Uterus (tissue), 4 donors: ENCODE data around the gene SOX15. TPM values are rescaled to one million over a fixed set of nuclear protein-coding genes. Genes with fewer than 3 reads are reported as not detected.

Source experiments
- DNase-seq, 2 donors: peaks; one replicate each; pipeline ENCODE4 v3.0.0-alpha.2; 2019 to 2020
- H3K27ac ChIP-seq, 2 donors: fragments of 200-600 bp; sonication (generic); 1 replicate in 1 of 2; 2 replicates in 1 of 2; pipeline ENCODE4 v1.5.1; 2016 to 2018
- H3K27me3 ChIP-seq, 2 donors: fragments of 200-600 bp; sonication (generic); one replicate each; pipeline ENCODE4 v1.5.1; 2018 to 2019; ENCODE audit warnings: control low read depth in 1 of 2
- H3K36me3 ChIP-seq, 2 donors: fragments of 200-600 bp; sonication (generic); one replicate each; pipeline ENCODE4 v1.5.1; 2019; ENCODE audit warnings: control low read depth in 1 of 2
- H3K4me1 ChIP-seq, 2 donors: fragments of 200-600 bp; sonication (generic); one replicate each; pipeline ENCODE4 v1.5.1; 2018 to 2019; ENCODE audit warnings: control low read depth in 1 of 2
- H3K4me3 ChIP-seq, 2 donors: fragments of 200-600 bp; sonication (generic); 1 replicate in 1 of 2; 2 replicates in 1 of 2; pipeline ENCODE4 v1.5.1; 2018 to 2019; ENCODE audit warnings: mild to moderate bottlenecking in 1 of 2
- H3K9me3 ChIP-seq, 2 donors: fragments of 200-600 bp; sonication (generic); one replicate each; pipeline ENCODE4 v1.5.1; 2019; ENCODE audit warnings: control low read depth in 1 of 2
- CTCF ChIP-seq, 4 experiments: fragments of 200-600 bp in 2 of 4; fragments of 450-650 bp in 2 of 4; sonication (generic) in 2 of 4; IDR thresholded peaks; one replicate each; pipeline ENCODE4 v1.5.1; 2016 to 2019; ENCODE audit warnings: antibody characterized with exemption in 4 of 4, mild to moderate bottlenecking in 2 of 4, moderate library complexity in 1 of 4
- POLR2A ChIP-seq, 2 donors: fragments of 450-650 bp; IDR thresholded peaks; one replicate each; pipeline ENCODE4 v1.6.1; 2016; ENCODE audit warnings: antibody characterized with exemption in 2 of 2, mild to moderate bottlenecking in 1 of 2, moderate library complexity in 1 of 2
- intact Hi-C: fragments of 100-400 bp; cut with DNase I; formaldehyde crosslinking; loops from one replicate; pipeline ENCODE4 v1.15.1; 2023; ENCODE audit warnings: low total_unique reads
- small RNA-seq: library from RNA; depleted of rRNA; stranded (forward); fragments of <200 nt; gene quantifications from one replicate; pipeline ENCODE3, GENCODE V24; 2016
- total RNA-seq, 4 donors: library from RNA; depleted of rRNA in 3 of 4; stranded (reverse); fragments of >200 nt in 3 of 4; gene quantifications; one replicate each; pipeline versions ENCODE4 v1.1.0 to v1.2.4, GENCODE V29; 2014 to 2023
- donor health status: DM: yes; HTN: yes; CAD: no.

Gene SOX15
- total RNA-seq, 4 donors from 2014 or later, result 1.0 to 7.3 (median 1.1) TPM; not detected in 1

DNA sequence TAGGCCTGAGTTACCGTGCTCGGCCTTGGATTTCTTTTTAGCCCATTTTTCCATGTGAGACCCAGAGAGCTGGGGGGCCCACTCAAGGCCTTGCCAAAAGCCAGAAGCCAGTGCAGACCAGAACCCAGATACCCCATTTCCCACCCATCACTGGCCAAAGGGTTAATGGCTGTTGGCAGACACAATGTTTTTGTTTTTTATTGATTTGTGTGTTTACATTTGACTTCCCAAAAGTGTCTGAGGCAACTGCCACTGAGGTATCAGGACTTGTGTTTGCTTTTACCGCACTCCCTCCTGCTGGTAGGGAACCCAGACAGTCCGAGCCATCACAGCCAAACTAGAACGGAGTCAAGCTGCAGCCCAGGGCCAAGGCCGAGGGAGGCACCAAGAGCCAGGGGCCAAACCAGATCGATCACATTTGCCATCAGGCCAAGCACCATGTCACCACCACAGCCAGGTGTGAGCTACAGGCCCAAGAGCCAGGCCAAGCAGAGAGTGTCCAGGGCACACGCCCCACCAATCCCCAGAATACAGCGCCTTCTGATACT, 48.7 kb downstream of the SOX15 start:
- Histone ChIP-seq H3K4me3 (no peak overlapping the region), H3K36me3 (no peaks in the 10 kb centered on the region), H3K9me3 (no peaks in the 10 kb centered on the region), H3K27me3 (no peaks in the 10 kb centered on the region), H3K27ac (no peak overlapping the region), H3K4me1 (no peaks in the 10 kb centered on the region)
- DNase-seq, result no peak
- intact Hi-C loops, result no loop called here
- TF ChIP-seq CTCF (IDR thresholded peaks at IDR 0.05) (no peak), POLR2A (IDR thresholded peaks at IDR 0.05) (no peak)

DNA sequence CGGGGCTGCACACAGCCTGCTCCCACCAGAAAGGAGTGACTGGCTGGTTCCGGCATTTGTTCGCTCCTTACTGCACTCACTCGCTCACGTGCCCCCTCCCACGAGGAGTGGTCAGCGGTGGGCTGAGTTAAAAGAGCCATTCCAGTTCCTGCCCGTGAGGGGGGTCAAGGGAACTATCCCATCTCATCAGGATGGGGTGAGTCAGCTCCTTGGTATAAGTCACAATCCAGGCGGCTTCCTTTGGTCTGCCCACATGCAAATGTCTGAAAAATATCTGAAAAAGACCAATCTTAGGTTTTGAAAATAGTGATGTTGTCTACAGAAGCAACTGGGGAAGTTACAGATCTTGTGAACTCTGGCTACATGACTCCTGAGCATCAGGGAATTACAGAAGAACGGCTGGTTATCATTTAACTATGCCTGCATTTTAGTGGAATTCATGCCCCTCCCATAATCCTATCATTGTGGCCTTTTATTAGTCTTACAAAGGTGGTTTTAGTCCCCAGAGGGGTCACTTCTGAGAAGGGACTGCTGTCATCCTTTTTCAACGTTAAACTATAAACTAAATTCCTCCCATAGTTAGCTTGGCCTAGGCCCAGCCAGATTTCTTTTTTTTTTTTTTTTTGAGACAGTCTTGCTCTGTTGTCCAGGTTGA, 50.9 kb downstream of the SOX15 start:
- TF ChIP-seq POLR2A (IDR thresholded peaks at IDR 0.05), result no peak
- TF ChIP-seq CTCF (IDR thresholded peaks at IDR 0.05), result no peak
- no peaks in the 10 kb centered on the region for H3K4me1 ChIP-seq
- intact Hi-C loops, result no loop called here
- DNase-seq, result no peak
- H3K4me3 ChIP-seq, result no peak overlapping the region
- H3K36me3 ChIP-seq, result no peaks in the 10 kb centered on the region
- no peaks in the 10 kb centered on the region for H3K27me3 ChIP-seq
- no peaks in the 10 kb centered on the region for H3K9me3 ChIP-seq
- H3K27ac ChIP-seq, result no peak overlapping the region

Small RNAs within 50 kb of the gene (small RNA-seq; reads per million reads assigned to genes)
- not detected for gene CD68
- gene SNORA48, result not detected
- gene SNORD10, result not detected

Other genes with a start within 250 kb of the SOX15 start
- 10 to 100 TPM in 1 of 4 donors, 1 to 10 TPM in 3; 2.6 to 14.7 (median 7.2) TPM for gene KCTD11, start 237.9 kb downstream of the SOX15 start, total RNA-seq
- not detected for gene TMEM95, start 234.9 kb downstream of the SOX15 start, total RNA-seq
- 1 to 10 TPM in 3 of 4 donors, under 1 TPM in 1; 0.26 to 9.2 (median 1.8) TPM for gene TNK1, start 209.0 kb downstream of the SOX15 start, total RNA-seq
- 10 to 100 TPM in 3 of 4 donors, under 1 TPM in 1; 0.77 to 42.6 (median 17.6) TPM for gene PLSCR3, start 195.6 kb downstream of the SOX15 start, total RNA-seq
- gene TMEM256, start 186.0 kb downstream of the SOX15 start, total RNA-seq, result 100 to 1,000 TPM in 3 of 4 donors, 10 to 100 TPM in 1; 26.0 to 131 (median 115) TPM
- 10 to 100 TPM; 14.2 to 81.9 (median 19.7) TPM for gene NLGN2, start 182.2 kb downstream of the SOX15 start, total RNA-seq
- not detected for gene SPEM1, start 169.8 kb downstream of the SOX15 start, total RNA-seq
- gene SPEM2, start 164.5 kb downstream of the SOX15 start, total RNA-seq, result not detected
- not detected for gene SPEM3, start 161.2 kb downstream of the SOX15 start, total RNA-seq
- gene TMEM102, start 154.7 kb downstream of the SOX15 start, total RNA-seq, result 1 to 10 TPM in 2 of 4 donors, under 1 TPM in 1, not detected in 1; 0.29 to 2.8 (median 2.0) TPM
- 10 to 100 TPM in 1 of 4 donors, 1 to 10 TPM in 2, not detected in 1; 2.8 to 17.9 (median 6.2) TPM for gene FGF11, start 150.6 kb downstream of the SOX15 start, total RNA-seq
- gene CHRNB1, start 145.0 kb downstream of the SOX15 start, total RNA-seq, result 10 to 100 TPM in 2 of 4 donors, 1 to 10 TPM in 2; 3.2 to 16.9 (median 10.9) TPM
- gene ZBTB4, start 110.5 kb downstream of the SOX15 start, total RNA-seq, result 100 to 1,000 TPM in 1 of 4 donors, 10 to 100 TPM in 3; 22.7 to 116 (median 39.2) TPM
- not detected for gene SLC35G6, start 108.6 kb downstream of the SOX15 start, total RNA-seq
- gene POLR2A, start 105.7 kb downstream of the SOX15 start, total RNA-seq, result 100 to 1,000 TPM in 2 of 4 donors, 10 to 100 TPM in 2; 19.7 to 167 (median 77.6) TPM
- 10 to 100 TPM; 15.3 to 63.1 (median 33.7) TPM for gene TNFSF12, start 41.0 kb downstream of the SOX15 start, total RNA-seq
- 10 to 100 TPM in 3 of 4 donors, 1 to 10 TPM in 1; 6.8 to 56.9 (median 25.8) TPM for gene TNFSF13, start 31.3 kb downstream of the SOX15 start, total RNA-seq
- 100 to 1,000 TPM in 1 of 4 donors, 10 to 100 TPM in 3; 45.9 to 106 (median 59.5) TPM for gene SENP3, start 28.2 kb downstream of the SOX15 start, total RNA-seq
- gene CD68, start 10.5 kb downstream of the SOX15 start, total RNA-seq, result 10 to 100 TPM in 1 of 4 donors, 1 to 10 TPM in 3; 4.4 to 15.9 (median 7.5) TPM
- gene MPDU1, start 6.2 kb downstream of the SOX15 start, total RNA-seq, result 10 to 100 TPM in 3 of 4 donors, 1 to 10 TPM in 1; 2.6 to 63.6 (median 35.0) TPM
- gene FXR2, start 24.8 kb upstream of the SOX15 start, total RNA-seq, result 10 to 100 TPM in 2 of 4 donors, 1 to 10 TPM in 2; 6.2 to 37.8 (median 20.1) TPM
- 10 to 100 TPM; 18.5 to 74.8 (median 46.0) TPM for gene SAT2, start 37.7 kb upstream of the SOX15 start, total RNA-seq
- 1 to 10 TPM in 1 of 4 donors, under 1 TPM in 1, not detected in 2; 0.21 to 1.1 TPM for gene SHBG, start 40.0 kb upstream of the SOX15 start, total RNA-seq
- gene ATP1B2, start 60.8 kb upstream of the SOX15 start, total RNA-seq, result 10 to 100 TPM in 1 of 4 donors, 1 to 10 TPM in 3; 3.2 to 20.7 (median 8.0) TPM
- 10 to 100 TPM in 3 of 4 donors, 1 to 10 TPM in 1; 5.9 to 58.3 (median 30.7) TPM for gene TP53, start 97.4 kb upstream of the SOX15 start, total RNA-seq
- 1 to 10 TPM; 1.0 to 8.8 (median 6.2) TPM for gene WRAP53, start 98.4 kb upstream of the SOX15 start, total RNA-seq
- 10 to 100 TPM in 2 of 4 donors, under 1 TPM in 2; 0.26 to 13.1 (median 5.6) TPM for gene EFNB3, start 115.1 kb upstream of the SOX15 start, total RNA-seq
- gene DNAH2, start 127.7 kb upstream of the SOX15 start, total RNA-seq, result 1 to 10 TPM in 1 of 4 donors, under 1 TPM in 3; under 0.01 to 1.4 (median 0.48) TPM
- 10 to 100 TPM in 1 of 4 donors, 1 to 10 TPM in 3; 2.6 to 47.9 (median 4.4) TPM for gene KDM6B, start 244.1 kb upstream of the SOX15 start, total RNA-seq